Muscle layer of colon (tissue), 2 donors: ENCODE results near the gene IQGAP1.
"Not testable (repeated sequence)": the region's sequence is repeated elsewhere in the genome, so short reads cannot be mapped to it uniquely, and the experiment has no call there.

Experiments used
- H3K27ac ChIP-seq: one replicate; pipeline ENCODE4 v1.7.0; 2013; ENCODE audit warnings: low read depth, mild to moderate bottlenecking, low read length, moderate library complexity
- H3K27me3 ChIP-seq, 2 donors: one replicate each; pipeline ENCODE4 v1.7.0; 2013; ENCODE audit warnings: low read length in 2 of 2, mild to moderate bottlenecking in 2 of 2; ENCODE audit not compliant: insufficient read depth in 2 of 2, control insufficient read depth in 1 of 2
- H3K36me3 ChIP-seq: one replicate; pipeline ENCODE4 v1.7.0; 2013; ENCODE audit warnings: mild to moderate bottlenecking, low read length; ENCODE audit not compliant: insufficient read depth
- H3K4me1 ChIP-seq: one replicate; pipeline ENCODE4 v1.7.0; 2013; ENCODE audit warnings: mild to moderate bottlenecking, low read length; ENCODE audit not compliant: insufficient read depth
- H3K4me3 ChIP-seq, 2 donors: one replicate each; pipeline ENCODE4 v1.7.0; 2013; ENCODE audit warnings: low read length in 2 of 2, low read depth in 1 of 2, mild to moderate bottlenecking in 1 of 2, moderate library complexity in 1 of 2
- H3K9ac ChIP-seq: one replicate; pipeline ENCODE4 v1.7.0; 2013; ENCODE audit warnings: low read length
- H3K9me3 ChIP-seq: one replicate; pipeline ENCODE4 v1.7.0; 2013; ENCODE audit warnings: mild to moderate bottlenecking, low read length
- donor health status: abdominal sarcoma.
- donor health status: Adenocarcinoma of cecum.

IQGAP1 gene

DNA sequence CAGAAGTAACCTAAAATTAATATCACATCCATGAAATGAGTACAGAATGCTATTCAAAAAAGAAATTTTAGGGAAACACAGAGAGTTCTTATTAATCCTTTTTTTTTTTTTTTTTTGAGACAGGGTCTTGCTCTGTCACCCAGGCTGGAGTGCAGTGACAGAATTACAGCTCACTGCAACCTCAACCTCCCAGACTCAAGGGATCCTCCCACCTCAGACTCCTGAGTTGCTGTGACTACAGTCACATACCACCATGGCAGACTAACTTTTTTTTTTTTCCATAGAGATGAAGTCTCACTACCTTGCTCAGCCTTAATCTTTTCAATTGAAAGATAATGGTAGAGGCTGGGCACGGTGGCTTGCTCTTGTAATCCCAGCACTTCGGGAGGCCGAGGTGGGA lies 135.3 kb downstream of the IQGAP1 start:
- H3K9me3 ChIP-seq = no peaks in the 10 kb centered on the region
- H3K27ac ChIP-seq = no peak overlapping the region
- H3K27me3 ChIP-seq = no peaks in the 10 kb centered on the region
- no peak overlapping the region for H3K9ac ChIP-seq
- no peaks in the 10 kb centered on the region for H3K36me3 ChIP-seq
- H3K4me3 ChIP-seq = no peak overlapping the region
- no peaks in the 10 kb centered on the region for H3K4me1 ChIP-seq

DNA sequence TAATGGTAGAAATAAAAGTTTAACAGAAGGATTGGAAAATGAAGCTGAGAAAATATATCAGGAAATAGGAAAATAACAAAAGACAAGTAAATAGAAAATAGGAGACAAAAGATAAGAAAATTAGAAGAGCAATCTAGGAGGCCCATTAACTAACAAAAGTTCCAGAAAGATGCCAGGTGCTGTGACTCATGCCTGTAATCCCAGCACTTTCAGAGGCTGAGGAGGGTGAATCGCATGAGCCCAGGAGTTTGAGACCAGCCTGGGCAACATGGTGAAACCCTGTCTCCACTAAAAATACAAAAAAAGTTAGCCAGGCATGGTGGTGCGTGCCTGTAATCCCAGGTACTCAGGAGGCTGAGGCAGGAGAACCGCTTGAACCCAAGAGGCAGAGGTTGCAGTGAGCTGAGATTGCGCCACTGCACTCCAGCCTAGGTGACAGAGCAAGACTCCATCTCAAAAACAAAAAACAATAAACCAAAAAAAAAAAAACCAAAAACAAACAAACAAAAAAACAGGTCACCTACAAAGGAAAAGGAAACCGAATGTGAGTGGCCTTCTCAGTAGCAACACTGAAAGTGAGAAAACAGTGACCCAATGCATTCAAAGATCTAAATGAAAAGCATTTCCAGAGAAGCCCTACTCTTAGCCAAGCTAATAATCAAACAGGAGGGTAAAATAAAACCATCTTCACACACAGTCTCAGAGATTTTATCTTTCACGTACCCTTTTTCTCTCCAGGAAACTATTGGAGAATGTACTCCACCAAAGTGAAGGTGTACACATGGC lies 136.2 kb downstream of the IQGAP1 start:
- H3K27ac ChIP-seq, H3K9ac ChIP-seq, H3K9me3 ChIP-seq, H3K27me3 ChIP-seq, H3K4me3 ChIP-seq, H3K4me1 ChIP-seq, H3K36me3 ChIP-seq: not testable (repeated sequence)

DNA sequence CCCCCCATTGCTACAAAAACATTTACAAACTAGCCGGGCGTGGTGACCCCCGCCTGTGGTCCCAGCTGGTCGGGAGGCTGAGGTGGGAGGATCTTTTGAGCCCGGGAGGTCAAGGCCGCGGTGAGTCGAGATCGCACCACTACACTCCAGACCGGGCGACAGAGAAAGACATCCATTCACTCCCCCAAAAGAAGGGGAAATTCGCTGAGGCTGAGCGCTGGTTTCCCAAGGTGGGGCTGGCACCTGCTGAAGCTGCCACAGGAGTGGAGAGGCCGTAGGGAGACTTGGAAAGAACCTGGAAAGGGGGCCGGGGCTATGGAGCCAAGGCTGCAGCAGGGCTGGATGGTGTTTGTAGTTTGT lies 140.9 kb downstream of the IQGAP1 start:
- H3K36me3 ChIP-seq = no peaks in the 10 kb centered on the region
- peaks cover 26% of the 10 kb centered on the region for H3K4me1 ChIP-seq
- H3K9me3 ChIP-seq = no peaks in the 10 kb centered on the region
- H3K27me3 ChIP-seq = no peaks in the 10 kb centered on the region
- peak overlapping the region; percentile 81 for H3K27ac ChIP-seq
- peak overlapping the region; percentile 15 for H3K9ac ChIP-seq
- peak overlapping the region; percentile 48 to 74 for H3K4me3 ChIP-seq

DNA sequence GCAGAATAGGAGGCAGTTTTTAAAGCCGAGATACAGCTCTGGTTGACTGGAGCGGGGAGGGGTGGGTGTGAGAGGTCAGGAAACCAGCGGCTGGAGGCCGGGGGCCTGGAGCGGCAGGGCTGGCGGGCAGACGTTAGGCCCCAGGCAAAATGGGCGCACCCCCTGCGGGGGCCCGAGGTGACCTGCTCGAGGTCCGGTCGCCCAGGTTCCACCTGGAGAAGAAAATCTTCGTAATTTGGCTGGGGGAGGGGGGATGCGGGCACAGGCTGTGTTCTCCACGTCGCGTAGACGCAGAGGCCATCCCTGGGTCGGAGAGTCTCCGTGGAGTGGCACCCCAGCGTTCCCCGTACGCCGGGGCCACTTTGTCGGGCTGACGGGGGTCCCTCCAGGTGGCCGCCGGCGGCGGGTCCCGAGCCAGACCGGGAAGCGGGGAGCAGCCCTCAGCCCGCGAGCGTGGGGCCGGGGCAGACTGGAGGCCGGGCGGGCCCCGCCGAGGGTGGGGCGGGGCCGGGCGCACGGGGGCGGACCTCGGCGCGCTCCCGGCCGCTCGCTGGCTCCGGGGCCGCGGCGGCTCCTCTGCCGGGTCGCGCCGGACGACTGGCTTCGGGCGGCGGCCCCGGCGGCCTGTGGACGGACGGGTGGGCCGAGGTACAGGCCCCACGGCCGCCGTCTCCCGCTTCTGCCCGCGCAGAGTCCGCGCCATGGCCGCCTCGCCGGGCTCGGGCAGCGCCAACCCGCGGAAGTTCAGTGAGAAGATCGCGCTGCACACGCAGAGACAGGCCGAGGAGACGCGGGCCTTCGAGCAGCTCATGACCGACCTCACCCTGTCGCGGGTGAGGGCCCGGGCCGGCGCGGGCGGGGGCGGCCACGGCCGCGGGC lies 141.6 kb downstream of the IQGAP1 start, which contains the start of gene CRTC3:
TSS of gene CRTC3 (plus strand) at position 553 of the 879 bp plus-strand sequence. CDS start at position 702, 149 bp downstream.
- Histone ChIP-seq H3K9ac (peak within 1 kb of the TSS; percentile 80), H3K27ac (peak within 1 kb of the TSS; percentile 81), H3K4me3 (peak within 1 kb of the TSS; percentile 48 to 91)

DNA sequence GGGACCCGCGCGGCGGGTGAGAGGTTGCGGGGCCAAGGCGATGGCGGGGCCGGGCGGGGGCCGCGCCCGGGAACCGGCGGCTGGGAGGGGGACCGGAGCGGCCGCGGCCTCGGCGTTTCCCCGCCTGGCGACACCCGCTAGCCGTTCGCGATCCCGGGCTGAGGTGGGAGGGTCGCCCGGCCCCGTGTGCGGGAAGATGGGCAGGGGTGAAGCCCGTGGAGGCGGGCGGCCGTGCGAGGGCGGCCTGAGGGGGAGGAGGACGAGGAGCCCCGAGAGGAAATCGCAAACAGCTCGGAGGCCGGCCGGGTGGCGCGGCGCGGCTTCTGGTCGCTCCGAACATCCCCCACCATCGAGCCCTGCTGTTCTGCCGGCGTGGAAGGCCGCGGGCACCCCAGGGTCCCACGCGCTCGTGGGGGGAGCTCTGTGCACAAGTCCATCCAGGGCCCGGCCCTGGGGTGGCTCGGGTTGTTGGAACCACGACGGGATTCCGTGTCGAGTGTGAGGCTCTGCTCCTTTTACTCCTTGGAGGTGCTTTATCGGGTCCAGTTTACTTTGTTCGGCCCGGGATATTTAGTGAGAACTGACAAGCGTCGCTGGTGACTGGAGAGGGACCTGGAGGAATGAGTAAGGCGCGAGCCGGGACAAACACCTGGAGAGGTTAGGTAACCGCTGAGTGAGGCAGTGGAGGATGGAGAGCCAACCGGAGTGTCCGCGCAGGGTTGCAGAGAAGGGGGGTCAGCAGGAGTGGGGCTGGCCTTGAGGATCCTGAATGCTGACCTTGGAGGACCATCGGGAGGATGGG lies 142.4 kb downstream of the IQGAP1 start:
- H3K9ac ChIP-seq = peak overlapping the region; percentile 80
- H3K9me3 ChIP-seq = no peaks in the 10 kb centered on the region
- H3K36me3 ChIP-seq = no peaks in the 10 kb centered on the region
- H3K4me1 ChIP-seq = peaks cover 26% of the 10 kb centered on the region
- peak overlapping the region; percentile 52 for H3K27ac ChIP-seq
- no peaks in the 10 kb centered on the region for H3K27me3 ChIP-seq
- peak overlapping the region; percentile 43 to 91 for H3K4me3 ChIP-seq

More for the DNA sequence above, 141.6 kb downstream of the IQGAP1 start, which contains the start of gene CRTC3:
- Histone ChIP-seq H3K36me3 (no peaks in the 10 kb centered on the region), H3K27me3 (no peaks in the 10 kb centered on the region), H3K4me1 (peaks cover 26% of the 10 kb centered on the region), H3K9me3 (no peaks in the 10 kb centered on the region)

DNA sequence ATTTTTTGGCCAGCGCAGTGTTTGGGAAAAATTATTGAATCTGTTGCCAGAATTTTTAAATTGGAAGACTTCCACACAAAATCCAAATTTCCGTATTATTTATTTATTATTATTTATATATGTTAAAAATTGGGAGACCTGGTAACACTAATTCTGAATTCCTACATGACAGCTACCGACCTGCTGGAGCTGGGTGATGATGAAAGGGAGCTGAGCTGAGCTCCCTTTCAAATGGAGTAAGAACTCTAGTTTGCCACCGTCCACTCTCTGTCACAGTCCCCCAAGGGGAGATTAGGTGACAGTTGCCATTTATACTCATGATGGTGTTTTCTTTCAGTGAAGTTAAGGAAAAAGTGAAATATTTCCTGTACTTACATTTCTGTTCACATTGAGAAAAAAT lies 143.1 kb downstream of the IQGAP1 start:
- Histone ChIP-seq H3K4me1 (peaks cover 32% of the 10 kb centered on the region), H3K27ac (no peak overlapping the region), H3K27me3 (no peaks in the 10 kb centered on the region), H3K36me3 (no peaks in the 10 kb centered on the region), H3K9ac (no peak overlapping the region), H3K4me3 (peak overlapping the region; percentile 43 to 91), H3K9me3 (no peaks in the 10 kb centered on the region)

DNA sequence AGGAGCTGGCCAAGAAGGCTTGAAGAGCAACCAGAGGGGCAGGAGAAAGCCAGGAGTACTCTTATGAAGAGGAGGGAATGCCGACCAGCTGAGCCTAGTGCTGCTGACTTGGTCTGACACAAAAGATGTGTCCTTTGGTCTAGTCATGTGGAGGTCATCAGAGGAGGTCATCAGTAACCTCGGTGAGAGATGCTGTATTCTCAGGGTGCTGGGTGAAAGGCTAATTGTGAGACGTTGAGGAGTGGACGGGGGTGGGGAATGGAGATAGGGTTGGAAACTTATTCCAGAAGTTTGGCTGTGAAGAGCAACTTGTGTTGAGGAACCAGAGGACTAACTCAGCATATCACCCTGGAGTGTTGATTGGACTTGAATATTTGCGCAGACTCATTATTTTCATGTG lies 147.2 kb downstream of the IQGAP1 start:
- Histone ChIP-seq H3K4me3 (no peak overlapping the region), H3K9me3 (no peaks in the 10 kb centered on the region), H3K9ac (no peak overlapping the region), H3K27me3 (no peaks in the 10 kb centered on the region), H3K27ac (no peak overlapping the region), H3K36me3 (no peaks in the 10 kb centered on the region), H3K4me1 (peaks cover 52% of the 10 kb centered on the region)

DNA sequence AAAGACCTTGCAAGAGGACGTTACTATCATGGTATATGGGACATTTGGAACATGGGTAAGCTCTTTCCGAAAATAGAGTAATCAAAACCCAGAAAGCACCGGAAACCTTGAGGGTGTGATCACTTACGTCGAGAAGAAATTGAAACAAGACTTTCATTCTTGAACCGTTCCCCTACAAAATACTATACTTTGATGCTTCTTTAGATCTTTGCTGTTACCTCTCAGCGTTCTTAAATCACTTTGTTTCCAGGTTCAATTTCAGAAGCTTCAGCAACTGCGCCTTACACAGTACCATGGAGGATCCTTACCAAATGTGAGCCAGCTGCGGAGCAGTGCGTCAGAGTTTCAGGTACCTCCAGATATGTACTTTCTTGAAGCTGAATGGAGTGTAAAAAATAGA lies 151.7 kb downstream of the IQGAP1 start:
- Histone ChIP-seq H3K36me3 (peaks cover 7% of the 10 kb centered on the region), H3K9me3 (no peaks in the 10 kb centered on the region), H3K27ac (peak overlapping the region; percentile 37), H3K4me1 (peaks cover 31% of the 10 kb centered on the region), H3K27me3 (no peaks in the 10 kb centered on the region), H3K9ac (no peak overlapping the region), H3K4me3 (no peak overlapping the region)

DNA sequence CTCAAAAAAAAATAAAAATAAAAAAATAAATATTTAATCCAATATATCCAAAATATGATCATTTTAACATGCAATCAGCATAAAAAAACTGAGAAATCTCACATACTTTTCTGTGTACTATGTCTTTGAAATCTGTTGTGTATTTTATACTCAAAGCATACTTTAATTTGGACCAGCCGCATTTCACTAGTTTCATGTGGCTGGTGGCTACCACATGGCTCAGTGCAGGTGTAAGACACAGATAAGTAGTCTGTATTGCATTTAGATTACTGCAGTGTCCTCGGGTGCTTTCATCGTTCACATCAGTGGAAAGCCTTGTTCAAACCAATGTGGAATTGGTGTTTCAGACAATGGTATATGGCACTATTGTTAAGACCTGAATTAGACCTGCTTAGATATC lies 152.7 kb downstream of the IQGAP1 start:
- Histone ChIP-seq H3K4me3 (no peak overlapping the region), H3K27me3 (no peaks in the 10 kb centered on the region), H3K4me1 (peaks cover 28% of the 10 kb centered on the region), H3K9me3 (no peaks in the 10 kb centered on the region), H3K27ac (no peak overlapping the region), H3K9ac (no peak overlapping the region), H3K36me3 (peaks cover 7% of the 10 kb centered on the region)

DNA sequence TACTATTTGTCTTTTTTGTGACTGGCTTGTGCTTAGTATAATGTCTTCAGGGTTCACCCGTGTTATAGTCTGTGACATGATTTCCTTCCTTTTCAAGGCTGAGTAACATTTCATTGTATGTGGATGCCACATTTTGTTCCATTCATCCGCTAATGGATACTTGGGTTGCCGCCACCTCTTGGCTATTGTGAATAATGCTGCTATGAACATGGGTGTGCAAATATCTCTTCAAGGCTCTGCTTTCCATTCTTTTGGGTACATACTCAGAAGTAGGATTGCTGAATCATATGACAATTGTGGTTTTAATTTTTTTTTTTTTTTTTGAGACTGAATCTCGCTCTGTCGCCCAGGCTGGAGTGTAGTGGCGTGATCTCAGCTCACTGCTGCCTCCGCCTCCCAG lies 157.1 kb downstream of the IQGAP1 start:
- Histone ChIP-seq H3K9ac (no peak overlapping the region), H3K27ac (no peak overlapping the region), H3K9me3 (no peaks in the 10 kb centered on the region), H3K36me3 (peaks cover 7% of the 10 kb centered on the region), H3K27me3 (no peaks in the 10 kb centered on the region), H3K4me1 (no peaks in the 10 kb centered on the region), H3K4me3 (no peak overlapping the region)

DNA sequence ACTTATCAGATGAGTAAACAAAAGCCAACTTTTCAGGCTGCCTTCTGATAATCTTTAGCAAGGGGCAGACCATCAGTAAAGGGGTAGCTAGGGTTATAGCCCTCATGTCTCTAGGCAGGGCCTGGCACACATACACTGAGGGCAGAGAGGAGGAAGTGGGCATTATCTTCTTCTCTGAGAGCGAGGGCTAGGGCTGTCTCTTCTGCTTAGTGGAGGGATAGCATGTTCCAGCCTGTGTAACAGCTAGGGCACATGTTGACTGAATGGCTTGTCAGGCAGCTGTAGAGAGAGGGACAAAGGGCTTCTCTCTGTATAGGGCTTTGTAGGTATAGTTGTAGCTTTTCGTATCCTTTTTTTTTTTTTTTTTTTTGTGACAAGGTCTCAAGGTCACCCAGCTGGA lies 159.5 kb downstream of the IQGAP1 start:
- H3K9ac ChIP-seq = no peak overlapping the region
- H3K9me3 ChIP-seq = no peaks in the 10 kb centered on the region
- no peak overlapping the region for H3K27ac ChIP-seq
- no peak overlapping the region for H3K4me3 ChIP-seq
- H3K27me3 ChIP-seq = no peaks in the 10 kb centered on the region
- H3K36me3 ChIP-seq = peaks cover 4% of the 10 kb centered on the region
- H3K4me1 ChIP-seq = peaks cover 6% of the 10 kb centered on the region
